ENCODE results near the gene TMEM221.

GRCh38 chr19:17473041-17473440, 24.6 kb upstream of the TMEM221 start:
- no peak for TF ChIP-seq CTCF (IDR thresholded peaks at IDR 0.05)
- TF ChIP-seq POLR2A (IDR thresholded peaks at IDR 0.05), result no peak

Data from lower leg skin (tissue), 3 donors.